Measurements from ENCODE around the gene LTB4R2. TPM values are rescaled to one million over a fixed set of nuclear protein-coding genes. Genes with fewer than 3 reads are reported as not detected.

The LTB4R2 gene
- total and polyA plus RNA-seq, 11 donors, result 0.53 to 3.8 (median 1.6) TPM

DNA sequence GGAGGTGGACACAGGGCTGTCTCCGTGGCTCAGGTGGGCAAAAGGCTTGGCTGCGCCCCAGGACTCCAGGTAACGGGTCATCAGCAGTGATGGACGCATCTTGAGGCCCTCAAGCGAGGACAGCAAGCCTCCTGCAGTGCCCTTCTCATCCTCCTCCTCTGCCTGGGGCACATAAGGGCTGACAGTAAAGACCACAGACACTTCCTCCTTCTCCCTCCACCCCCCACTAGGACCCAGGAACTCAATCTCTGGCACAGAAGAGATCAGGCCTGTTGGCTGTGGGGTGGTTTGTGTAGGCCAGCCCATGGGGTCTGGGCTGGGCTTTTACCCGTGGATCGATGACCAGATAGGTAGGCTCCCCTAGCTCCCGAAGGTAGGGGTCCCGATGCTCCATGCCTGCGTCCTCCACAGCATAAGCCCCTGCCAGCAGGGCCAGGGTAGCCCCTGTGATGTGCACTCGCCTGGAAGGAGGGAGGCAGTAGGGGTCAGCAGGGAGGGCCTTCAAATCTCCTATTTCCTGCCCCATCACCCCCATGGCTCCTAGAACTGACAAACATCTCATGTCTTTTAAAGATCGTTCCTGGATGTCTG is 19.2 kb downstream of the LTB4R2 start:
- no peak for DNase-seq
- no peak for ATAC-seq
- Histone ChIP-seq H3K4me3 (no peak overlapping the region), H3K4me1 (peaks cover 6 to 76% (median 20%) of the 10 kb centered on the region in 12 donors), H3K27ac (peak overlapping the region in 1 of 12 donors; percentile 77), H3K9me3 (no peaks in the 10 kb centered on the region), H3K36me3 (peaks cover 0 to 29% (median 12%) of the 10 kb centered on the region in 9 donors), H3K27me3 (peaks cover 0 to 18% (median 5%) of the 10 kb centered on the region in 9 donors)
- 81 to 89% (median 87%) methylated on average over 8 to 12 of the region's 12 CpGs for WGBS, 4 donors
- intact Hi-C loops (cut with DNase I), result no loop called here
- TF ChIP-seq, protein P1, sequence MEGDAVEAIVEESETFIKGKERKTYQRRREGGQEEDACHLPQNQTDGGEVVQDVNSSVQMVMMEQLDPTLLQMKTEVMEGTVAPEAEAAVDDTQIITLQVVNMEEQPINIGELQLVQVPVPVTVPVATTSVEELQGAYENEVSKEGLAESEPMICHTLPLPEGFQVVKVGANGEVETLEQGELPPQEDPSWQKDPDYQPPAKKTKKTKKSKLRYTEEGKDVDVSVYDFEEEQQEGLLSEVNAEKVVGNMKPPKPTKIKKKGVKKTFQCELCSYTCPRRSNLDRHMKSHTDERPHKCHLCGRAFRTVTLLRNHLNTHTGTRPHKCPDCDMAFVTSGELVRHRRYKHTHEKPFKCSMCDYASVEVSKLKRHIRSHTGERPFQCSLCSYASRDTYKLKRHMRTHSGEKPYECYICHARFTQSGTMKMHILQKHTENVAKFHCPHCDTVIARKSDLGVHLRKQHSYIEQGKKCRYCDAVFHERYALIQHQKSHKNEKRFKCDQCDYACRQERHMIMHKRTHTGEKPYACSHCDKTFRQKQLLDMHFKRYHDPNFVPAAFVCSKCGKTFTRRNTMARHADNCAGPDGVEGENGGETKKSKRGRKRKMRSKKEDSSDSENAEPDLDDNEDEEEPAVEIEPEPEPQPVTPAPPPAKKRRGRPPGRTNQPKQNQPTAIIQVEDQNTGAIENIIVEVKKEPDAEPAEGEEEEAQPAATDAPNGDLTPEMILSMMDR (IDR thresholded peaks at IDR 0.05), result no peak
- no peak for TF ChIP-seq POLR2A (IDR thresholded peaks at IDR 0.05)

DNA sequence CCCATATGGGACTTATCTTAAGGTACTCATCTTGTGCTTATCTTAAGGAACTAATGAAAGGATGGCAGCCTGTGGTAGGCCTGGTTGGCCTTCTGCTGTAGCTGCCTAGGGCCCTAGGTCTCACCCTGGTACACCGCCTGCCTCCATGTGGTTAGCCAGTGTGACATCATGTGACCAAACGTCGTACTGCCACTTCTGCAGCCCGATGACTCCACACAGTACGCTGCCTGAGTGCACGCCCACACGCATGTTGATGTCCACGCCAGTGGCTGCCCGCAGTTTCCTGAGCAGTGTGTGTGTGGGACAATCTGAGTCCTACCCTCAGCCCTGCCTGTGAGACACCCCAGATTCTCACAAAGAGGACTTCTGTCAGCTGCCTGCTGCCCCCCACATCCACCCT is 19.8 kb downstream of the LTB4R2 start:
- H3K4me1 ChIP-seq, result peaks cover 6 to 82% (median 25%) of the 10 kb centered on the region in 12 donors
- TF ChIP-seq POLR2A (IDR thresholded peaks at IDR 0.05), result no peak
- TF ChIP-seq, protein P1 (IDR thresholded peaks at IDR 0.05), result no peak
- no peak overlapping the region for H3K4me3 ChIP-seq
- peak in 2 of 4 donors; percentile 9 to 25 for ATAC-seq
- peaks cover 0 to 24% (median 10%) of the 10 kb centered on the region in 9 donors for H3K27me3 ChIP-seq
- intact Hi-C loops (cut with DNase I), result loop anchor here in 4 of 10 donors (5.0 kb wide), 3 partner anchors 83 to 108 kb away; no protein-coding TSS in a partner anchor
- peak overlapping the region in 1 of 12 donors; percentile 77 for H3K27ac ChIP-seq
- WGBS, 4 donors, result 65 to 83% (median 77%) methylated on average over 4 to 9 of the region's 9 CpGs
- H3K36me3 ChIP-seq, result peaks cover 0 to 25% (median 9%) of the 10 kb centered on the region in 9 donors
- no peaks in the 10 kb centered on the region for H3K9me3 ChIP-seq
- DNase-seq, result peak in 4 of 5 donors; percentile 48 to 84 (median 58)

DNA sequence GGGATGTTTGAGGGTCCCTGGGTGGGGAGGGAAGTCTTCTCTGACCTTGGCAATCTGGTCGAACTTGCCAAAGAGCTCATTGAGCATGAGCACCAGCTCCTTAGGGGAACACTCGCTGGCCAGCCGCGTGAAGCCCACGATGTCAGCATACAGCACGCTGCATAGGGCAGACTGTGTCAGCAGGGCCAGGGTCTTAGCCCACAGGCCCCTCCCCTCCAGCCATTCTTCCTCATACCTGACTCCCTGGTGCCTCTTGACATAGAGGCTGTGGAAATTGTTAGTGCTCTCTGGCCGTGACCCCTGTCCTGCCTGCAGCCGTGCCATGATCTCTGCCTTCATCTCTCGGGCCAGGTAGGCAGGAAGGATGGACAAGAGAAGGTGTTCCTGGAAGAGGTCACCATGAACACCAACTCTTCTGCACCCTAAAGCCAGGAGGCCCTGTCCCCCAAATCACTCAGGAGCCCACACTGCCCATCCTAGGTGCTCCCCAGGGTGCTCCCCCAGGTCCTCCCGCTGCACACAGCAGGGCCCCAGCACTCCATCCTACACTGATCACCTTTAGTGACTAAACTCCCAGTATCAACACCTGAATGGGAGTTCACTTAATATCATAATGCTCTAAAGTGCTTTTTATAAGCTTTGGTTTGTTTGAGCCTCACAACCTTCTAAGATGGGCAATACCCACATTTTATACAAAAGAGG is 21.2 kb downstream of the LTB4R2 start:
- intact Hi-C loops (cut with DNase I), result loop anchor here in 4 of 10 donors (5.0 kb wide), 3 partner anchors 81 to 106 kb away; no protein-coding TSS in a partner anchor
- WGBS, 4 donors, result 90 to 92% (median 91%) methylated on average over 6 to 10 of the region's 10 CpGs
- peaks cover 0 to 36% (median 14%) of the 10 kb centered on the region in 9 donors for H3K27me3 ChIP-seq
- ATAC-seq (no peak), DNase-seq (peak in 1 of 5 donors; percentile 12)
- H3K36me3 ChIP-seq, result peaks cover 0 to 18% (median 5%) of the 10 kb centered on the region in 9 donors
- TF ChIP-seq, protein P1 (IDR thresholded peaks at IDR 0.05), result no peak
- H3K27ac ChIP-seq, result no peak overlapping the region
- no peak overlapping the region for H3K4me3 ChIP-seq
- H3K4me1 ChIP-seq, result peaks cover 6 to 96% (median 35%) of the 10 kb centered on the region in 12 donors
- no peaks in the 10 kb centered on the region for H3K9me3 ChIP-seq

DNA sequence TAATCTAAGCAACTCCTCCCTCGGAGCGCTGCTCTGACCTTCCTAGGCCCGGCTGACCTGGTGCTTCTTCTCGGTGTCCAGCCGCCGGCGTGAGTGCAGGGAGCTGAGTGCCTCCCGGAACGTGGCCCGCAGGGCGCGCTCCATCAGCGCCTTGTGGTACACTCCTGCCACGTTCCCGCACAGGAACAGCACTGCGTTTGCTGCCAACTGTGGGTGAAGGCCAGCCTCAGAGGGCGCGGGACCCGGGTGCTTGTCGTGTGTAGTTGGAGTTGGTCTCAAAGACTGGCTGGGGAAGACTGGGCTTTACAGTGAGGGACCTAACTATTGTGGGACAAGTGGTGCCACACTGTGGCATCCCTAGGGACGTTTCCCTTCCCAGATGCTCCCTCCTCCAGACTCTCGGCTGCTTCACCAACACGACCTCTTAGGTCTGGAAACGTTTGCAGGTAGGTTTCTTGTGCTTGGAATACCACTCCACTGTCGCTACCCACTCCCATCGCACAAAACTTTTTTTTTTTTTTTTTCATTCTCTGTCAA is 21.9 kb downstream of the LTB4R2 start:
- H3K36me3 ChIP-seq, result peaks cover 0 to 18% (median 5%) of the 10 kb centered on the region in 9 donors
- H3K9me3 ChIP-seq, result no peaks in the 10 kb centered on the region
- TF ChIP-seq, protein P1 (IDR thresholded peaks at IDR 0.05), result no peak
- no peak for TF ChIP-seq POLR2A (IDR thresholded peaks at IDR 0.05)
- H3K4me1 ChIP-seq, result peaks cover 6 to 100% (median 36%) of the 10 kb centered on the region in 12 donors
- peak overlapping the region in 3 of 12 donors; percentile 63 to 78 (median 74) for H3K4me3 ChIP-seq
- peak in 1 of 5 donors; percentile 30 for DNase-seq
- intact Hi-C loops (cut with DNase I), result loop anchor here in 9 of 10 donors (2.0 to 5.0 kb wide), 6 partner anchors 35 to 106 kb away; no protein-coding TSS in a partner anchor
- no peak overlapping the region for H3K27ac ChIP-seq
- H3K27me3 ChIP-seq, result peaks cover 0 to 37% (median 14%) of the 10 kb centered on the region in 9 donors
- 61 to 71% (median 65%) methylated on average over 22 to 26 of the region's 26 CpGs for WGBS, 4 donors
- ATAC-seq, result no peak

Measured in heart left ventricle (tissue), 16 donors.